Stomach (tissue), 9 donors: ENCODE results near the gene GYG1. TPM values are rescaled to one million over a fixed set of nuclear protein-coding genes. Genes with fewer than 3 reads are reported as not detected.
A peak's percentile ranks its signal among the peaks of the same experiment; 100 is the strongest.

Experiments
- DNase-seq, 2 donors: peaks; one replicate each; pipeline versions ENCODE4 v3.0.0 to v3.0.0-alpha.2; 2013 to 2019
- H3K27ac ChIP-seq, 5 donors: fragments of 200-600 bp in 4 of 5; sonication (generic) in 4 of 5; one replicate each; pipeline ENCODE4 v1.5.1; 2013 to 2019; ENCODE audit warnings: mild to moderate bottlenecking in 1 of 5, moderate library complexity in 1 of 5
- H3K27me3 ChIP-seq, 3 donors: fragments of 200-600 bp; sonication (generic); one replicate each; pipeline ENCODE4 v1.5.1; 2017 to 2019; ENCODE audit warnings: mixed run types in 1 of 3
- H3K36me3 ChIP-seq, 4 donors: fragments of 200-600 bp; sonication (generic); 1 replicate in 3 of 4; 2 replicates in 1 of 4; pipeline ENCODE4 v1.5.1; 2016 to 2019
- H3K4me1 ChIP-seq, 4 donors: fragments of 200-600 bp; sonication (generic); one replicate each; pipeline ENCODE4 v1.5.1; 2016 to 2019
- H3K4me3 ChIP-seq, 4 donors: fragments of 200-600 bp; sonication (generic) in 3 of 4; one replicate each; pipeline ENCODE4 v1.5.1; 2016 to 2019; ENCODE audit warnings: mild to moderate bottlenecking in 1 of 4
- H3K9me3 ChIP-seq, 4 donors: fragments of 200-600 bp; sonication (generic); one replicate each; pipeline ENCODE4 v1.5.1; 2016 to 2019
- CTCF ChIP-seq, 7 experiments: fragments of 450-650 bp in 4 of 7; fragments of 200-600 bp in 3 of 7; sonication (generic) in 3 of 7; IDR thresholded peaks; one replicate each; pipeline ENCODE4 v1.5.1; 2016 to 2019; ENCODE audit warnings: antibody characterized with exemption in 7 of 7, control low read depth in 2 of 7, mild to moderate bottlenecking in 1 of 7
- EP300 ChIP-seq: sonication (generic); formaldehyde crosslinking; IDR thresholded peaks from one replicate; pipeline ENCODE4 v1.6.1; 2017; ENCODE audit warnings: antibody characterized with exemption
- POLR2A ChIP-seq, 4 donors: fragments of 450-650 bp; IDR thresholded peaks; one replicate each; pipeline ENCODE4 v1.6.1; 2016; ENCODE audit warnings: antibody characterized with exemption in 4 of 4, control low read depth in 2 of 4, mild to moderate bottlenecking in 1 of 4, moderate library complexity in 1 of 4
- POLR2AphosphoS5 ChIP-seq, 3 donors: sonication (generic); formaldehyde crosslinking; IDR thresholded peaks; one replicate each; pipeline ENCODE4 v1.6.1; 2016; ENCODE audit warnings: antibody characterized with exemption in 3 of 3
- WGBS, 5 donors: extraction: QIAGEN DNeasy Blood & Tissue Kit in 3 of 5; methylation state at CpG; one replicate each; pipeline versions ENCODE4 v1.1.5 to v1.1.7; 2013 to 2018; 5-methylcytosine and 5-hydroxymethylcytosine counted together
- intact Hi-C: fragments of 100-400 bp; cut with DNase I; formaldehyde crosslinking; loops from one replicate; pipeline ENCODE4 v1.15.1; 2023; ENCODE audit warnings: low total_unique reads
- polyA plus RNA-seq, 3 donors: library from polyadenylated mRNA; stranded (reverse); fragments of 200-250 nt; gene quantifications; one replicate each; pipeline ENCODE4 v1.2.3, GENCODE V29; 2013
- total RNA-seq, 5 donors: library from RNA; depleted of rRNA; stranded (reverse); fragments of >200 nt; gene quantifications; one replicate each; pipeline versions ENCODE4 v1.1.0 to v1.2.3, GENCODE V29; 2014 to 2016
- donor health status: healthy with polysubstance abuse.
- donor health status: Bipolar disorder and iron deficiency.
- donor health status: healthy.

GYG1 gene
- total and polyA plus RNA-seq, 8 donors = 4.9 to 169 (median 38.1) TPM

DNA sequence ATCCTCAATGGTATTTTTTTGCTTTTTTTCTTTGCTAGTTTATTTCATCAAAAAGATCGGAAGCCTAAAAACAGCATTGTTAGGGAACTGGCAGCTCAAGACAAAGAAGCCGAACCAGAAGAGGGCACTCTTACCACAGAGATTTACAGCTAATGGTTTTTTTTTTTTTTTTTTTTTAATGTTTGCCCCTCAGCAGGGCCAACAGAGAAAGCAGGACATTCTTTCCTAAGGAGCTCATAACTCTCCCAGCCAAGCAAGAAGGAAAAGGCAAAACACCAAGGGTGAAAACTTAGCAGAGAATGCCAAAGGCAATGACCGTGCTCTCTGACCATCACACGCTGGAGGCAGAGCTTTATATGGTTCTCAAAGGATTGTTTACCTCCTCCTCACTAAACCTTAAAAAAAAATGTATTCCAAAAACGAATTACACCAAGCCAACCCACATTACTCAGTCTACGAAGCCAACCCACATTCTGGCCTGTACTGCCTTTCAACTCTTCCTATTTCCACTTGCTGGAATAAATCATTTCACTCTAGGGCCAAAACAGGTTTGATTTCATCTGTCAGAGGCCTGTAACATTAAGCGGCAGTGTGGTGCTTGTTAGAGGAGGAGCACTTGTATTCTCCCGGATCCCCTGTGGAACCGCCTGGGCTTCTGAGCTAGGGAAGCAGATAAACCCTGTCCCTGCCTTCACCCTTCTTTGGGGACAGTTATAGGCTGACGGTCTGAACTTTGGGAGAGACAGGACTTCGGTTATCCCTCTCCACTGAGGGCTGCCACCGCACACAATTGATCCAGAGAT is 35.6 kb upstream of the GYG1 start:
- Histone ChIP-seq H3K36me3 (no peaks in the 10 kb centered on the region), H3K4me3 (no peak overlapping the region), H3K27ac (peak overlapping the region; percentile 7 to 89 (median 78)), H3K4me1 (peaks cover 0 to 20% (median 5%) of the 10 kb centered on the region in 4 donors), H3K9me3 (no peaks in the 10 kb centered on the region), H3K27me3 (no peaks in the 10 kb centered on the region)
- TF ChIP-seq POLR2AphosphoS5 (IDR thresholded peaks at IDR 0.05) = peak; percentile 33 to 67 (median 53)
- no peak for TF ChIP-seq POLR2A (IDR thresholded peaks at IDR 0.05)
- peak in 5 of 7 experiments; percentile 32 to 61 (median 38) for TF ChIP-seq CTCF (IDR thresholded peaks at IDR 0.05)
- TF ChIP-seq EP300 = no peak
- intact Hi-C loops = loop anchor here (10.0 kb wide), 1 partner anchor 319 kb away; no protein-coding TSS in a partner anchor
- 44 to 56% (median 50%) methylated on average over 12 of the region's 12 CpGs for WGBS, 5 donors
- peak; percentile 39 to 88 for DNase-seq

GRCh38 chr3:148957586-148957985 is 33.8 kb upstream of the GYG1 start:
- Histone ChIP-seq H3K9me3 (no peaks in the 10 kb centered on the region), H3K27ac (peak overlapping the region in 1 of 5 donors; percentile 89), H3K36me3 (no peaks in the 10 kb centered on the region), H3K27me3 (no peaks in the 10 kb centered on the region), H3K4me1 (peaks cover 0 to 13% (median 2%) of the 10 kb centered on the region in 4 donors), H3K4me3 (no peak overlapping the region)
- intact Hi-C loops = loop anchor here (10.0 kb wide), 1 partner anchor 317 kb away; no protein-coding TSS in a partner anchor
- no peak for DNase-seq
- 71 to 90% (median 79%) methylated on average over 2 of the region's 2 CpGs for WGBS, 5 donors
- no peak for TF ChIP-seq CTCF (IDR thresholded peaks at IDR 0.05)

GRCh38 chr3:148958696-148959095 is 32.6 kb upstream of the GYG1 start:
- H3K27me3 ChIP-seq = no peaks in the 10 kb centered on the region
- H3K36me3 ChIP-seq = no peaks in the 10 kb centered on the region
- no peaks in the 10 kb centered on the region for H3K9me3 ChIP-seq
- TF ChIP-seq CTCF (IDR thresholded peaks at IDR 0.05) (no peak), POLR2A (IDR thresholded peaks at IDR 0.05) (no peak), EP300 (no peak), POLR2AphosphoS5 (IDR thresholded peaks at IDR 0.05) (no peak)
- H3K4me1 ChIP-seq = peaks cover 0 to 13% (median 2%) of the 10 kb centered on the region in 4 donors
- DNase-seq = no peak
- no peak overlapping the region for H3K4me3 ChIP-seq
- 54 to 69% (median 67%) methylated on average over 1 of the region's 1 CpG for WGBS, 5 donors
- no peak overlapping the region for H3K27ac ChIP-seq
- intact Hi-C loops = loop anchor here (10.0 kb wide), 1 partner anchor 316 kb away; no protein-coding TSS in a partner anchor

DNA sequence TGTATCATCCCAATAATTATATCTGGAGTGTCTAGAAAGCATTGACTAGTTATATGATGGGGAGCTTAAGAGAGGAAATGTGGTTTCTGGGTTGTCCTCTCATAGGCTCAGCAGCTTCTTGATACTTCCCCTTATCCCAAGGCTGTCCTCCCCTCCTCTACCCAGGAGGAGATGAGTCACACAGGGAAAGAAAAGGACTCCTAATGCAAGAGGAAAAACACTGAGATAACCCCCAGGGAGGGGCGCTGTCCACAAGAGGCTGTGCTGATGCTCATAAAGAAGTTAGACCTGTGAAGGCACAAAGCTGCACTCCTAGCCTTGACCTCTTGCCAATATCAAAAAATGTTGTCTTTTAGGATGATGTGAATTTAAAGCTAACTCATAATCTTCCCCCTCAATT is 28.8 kb upstream of the GYG1 start:
- H3K4me3 ChIP-seq = no peak overlapping the region
- H3K27ac ChIP-seq = no peak overlapping the region
- H3K9me3 ChIP-seq = no peaks in the 10 kb centered on the region
- TF ChIP-seq POLR2AphosphoS5 (IDR thresholded peaks at IDR 0.05) (no peak), EP300 (no peak), CTCF (IDR thresholded peaks at IDR 0.05) (no peak), POLR2A (IDR thresholded peaks at IDR 0.05) (no peak)
- intact Hi-C loops = no loop called here
- no peaks in the 10 kb centered on the region for H3K27me3 ChIP-seq
- DNase-seq = no peak
- H3K4me1 ChIP-seq = no peaks in the 10 kb centered on the region
- H3K36me3 ChIP-seq = no peaks in the 10 kb centered on the region
- 52 to 75% (median 67%) methylated on average over 1 of the region's 1 CpG for WGBS, 5 donors
